H9 (cell line): Measurements from ENCODE around the gene HAUS6. TPM values are rescaled to one million over a fixed set of nuclear protein-coding genes. Genes with fewer than 3 reads are reported as not detected.

Experiments
- DNase-seq: peaks from one replicate; pipeline ENCODE4 v3.0.0-alpha.2; 2017
- H2AFZ ChIP-seq: one replicate; pipeline ENCODE4 v1.6.1; 2013; ENCODE audit warnings: mild to moderate bottlenecking, low read length, control low read depth, moderate library complexity
- H2AK5ac ChIP-seq: 2 replicates; pipeline ENCODE4 v1.6.1; 2013; ENCODE audit warnings: low read length, control low read depth, mixed read lengths; ENCODE audit not compliant: insufficient read length
- H2BK120ac ChIP-seq: one replicate; pipeline ENCODE4 v1.6.1; 2013; ENCODE audit warnings: low read depth, mild to moderate bottlenecking, low read length, control low read depth, inconsistent platforms; ENCODE audit not compliant: poor library complexity, severe bottlenecking
- H2BK12ac ChIP-seq: 2 replicates; pipeline ENCODE4 v1.6.1; 2013; ENCODE audit warnings: low read length, control low read depth, mixed read lengths, low read depth; ENCODE audit not compliant: insufficient read length
- H2BK15ac ChIP-seq: 2 replicates; pipeline ENCODE4 v1.6.1; 2013; ENCODE audit warnings: low read depth, low read length, control low read depth
- H2BK20ac ChIP-seq: one replicate; pipeline ENCODE4 v1.6.1; 2013; ENCODE audit warnings: low read depth, mild to moderate bottlenecking, low read length, control low read depth, inconsistent platforms; ENCODE audit not compliant: poor library complexity, severe bottlenecking
- H2BK5ac ChIP-seq: 2 replicates; pipeline ENCODE4 v1.6.1; 2013; ENCODE audit warnings: low read length, control low read depth, mixed read lengths; ENCODE audit not compliant: insufficient read length
- H3K14ac ChIP-seq: 2 replicates; pipeline ENCODE4 v1.6.1; 2013; ENCODE audit warnings: low read length, control low read depth; ENCODE audit not compliant: insufficient read depth
- H3K18ac ChIP-seq: 2 replicates; pipeline ENCODE4 v1.6.1; 2013; ENCODE audit warnings: low read depth, mild to moderate bottlenecking, mixed read lengths, low read length, control low read depth; ENCODE audit not compliant: insufficient read length
- H3K23ac ChIP-seq: 2 replicates; pipeline ENCODE4 v1.6.1; 2013; ENCODE audit warnings: low read length, control low read depth, mixed read lengths, low read depth; ENCODE audit not compliant: insufficient read length
- H3K23me2 ChIP-seq: 2 replicates; pipeline ENCODE4 v1.6.1; 2013; ENCODE audit warnings: low read depth, mild to moderate bottlenecking, mixed read lengths, low read length, control low read depth; ENCODE audit not compliant: insufficient read length, poor library complexity, severe bottlenecking
- H3K27ac ChIP-seq: 2 replicates; pipeline ENCODE4 v1.5.1; 2013; ENCODE audit warnings: low read length, control low read depth, mixed read lengths, low read depth; ENCODE audit not compliant: insufficient read length
- H3K27me3 ChIP-seq: 2 replicates; pipeline ENCODE4 v1.6.1; 2013; ENCODE audit warnings: low read length, control low read depth, inconsistent platforms; ENCODE audit not compliant: insufficient read depth
- H3K4ac ChIP-seq: 2 replicates; pipeline ENCODE4 v1.6.1; 2013; ENCODE audit warnings: low read depth, mild to moderate bottlenecking, control low read depth, inconsistent platforms, low read length, moderate library complexity
- H3K4me1 ChIP-seq: 2 replicates; pipeline ENCODE4 v1.6.1; 2013; ENCODE audit warnings: low read length, control low read depth, inconsistent platforms; ENCODE audit not compliant: insufficient read depth
- H3K4me2 ChIP-seq: 2 replicates; pipeline ENCODE4 v1.6.1; 2013; ENCODE audit warnings: low read length, control low read depth, mixed read lengths; ENCODE audit not compliant: insufficient read length, insufficient read depth
- H3K56ac ChIP-seq: 2 replicates; pipeline ENCODE4 v1.6.1; 2013; ENCODE audit warnings: low read depth, mild to moderate bottlenecking, mixed read lengths, low read length, control low read depth; ENCODE audit not compliant: insufficient read length
- H3K79me1 ChIP-seq: 2 replicates; pipeline ENCODE4 v1.6.1; 2013; ENCODE audit warnings: low read depth, mild to moderate bottlenecking, moderate library complexity, low read length, control low read depth, inconsistent platforms; ENCODE audit not compliant: insufficient read depth, poor library complexity, severe bottlenecking
- H3K79me2 ChIP-seq: 2 replicates; pipeline ENCODE4 v1.6.1; 2013; ENCODE audit warnings: low read length, control low read depth, inconsistent platforms; ENCODE audit not compliant: insufficient read depth
- H3K9ac ChIP-seq: 2 replicates; pipeline ENCODE4 v1.6.1; 2013; ENCODE audit warnings: low read length, control low read depth, mixed read lengths; ENCODE audit not compliant: insufficient read length; ENCODE audit errors: extremely low read depth
- H3K9me3 ChIP-seq: one replicate; pipeline ENCODE4 v1.6.1; 2013; ENCODE audit warnings: low read depth, low read length, inconsistent platforms; ENCODE audit not compliant: control insufficient read depth
- H3T11ph ChIP-seq: one replicate; pipeline ENCODE4 v1.6.1; 2013; ENCODE audit warnings: mild to moderate bottlenecking, low read length, control low read depth, inconsistent platforms
- H4K20me1 ChIP-seq: one replicate; pipeline ENCODE4 v1.6.1; 2013; ENCODE audit not compliant: control insufficient read depth, insufficient read length, insufficient read depth
- H4K5ac ChIP-seq: 2 replicates; pipeline ENCODE4 v1.6.1; 2013; ENCODE audit warnings: low read depth, mild to moderate bottlenecking, mixed read lengths, low read length, control low read depth; ENCODE audit not compliant: insufficient read length
- H4K8ac ChIP-seq: replicated peaks from 2 replicates; pipeline ENCODE4 v1.6.1; 2013; ENCODE audit warnings: low read length, control low read depth, mixed read lengths, low read depth; ENCODE audit not compliant: insufficient read length
- H4K91ac ChIP-seq: 2 replicates; pipeline ENCODE4 v1.6.1; 2013; ENCODE audit warnings: low read depth, mild to moderate bottlenecking, moderate library complexity, mixed read lengths, low read length, control low read depth; ENCODE audit not compliant: insufficient read length
- H3K27ac Mint-ChIP-seq, 3 experiments: 2 replicates in 2 of 3; 3 replicates in 1 of 3; pipeline ENCODE4 v1.8.0; 2020 to 2021; ENCODE audit warnings: mixed read lengths in 3 of 3, mild to moderate bottlenecking in 1 of 3, moderate library complexity in 1 of 3
- H3K27me3 Mint-ChIP-seq: 2 replicates; pipeline ENCODE4 v1.8.0; 2021; ENCODE audit warnings: low read depth, mild to moderate bottlenecking, moderate library complexity, mixed read lengths
- H3K36me3 Mint-ChIP-seq, 3 experiments: 2 replicates in 2 of 3; 3 replicates in 1 of 3; pipeline ENCODE4 v1.8.0; 2020 to 2021; ENCODE audit warnings: low read depth in 3 of 3, mixed read lengths in 3 of 3; ENCODE audit not compliant: insufficient read depth in 1 of 3
- H3K4me1 Mint-ChIP-seq, 2 experiments: 2 replicates each; pipeline ENCODE4 v1.8.0; 2020; ENCODE audit warnings: mixed read lengths in 2 of 2
- H3K4me3 Mint-ChIP-seq, 2 experiments: 2 replicates in 1 of 2; 3 replicates in 1 of 2; pipeline ENCODE4 v1.8.0; 2020 to 2021; ENCODE audit warnings: mild to moderate bottlenecking in 2 of 2, mixed read lengths in 2 of 2, moderate library complexity in 1 of 2
- H3K9me3 Mint-ChIP-seq, 2 experiments: 2 replicates in 1 of 2; 3 replicates in 1 of 2; pipeline ENCODE4 v1.8.0; 2020; ENCODE audit warnings: mild to moderate bottlenecking in 2 of 2, mixed read lengths in 2 of 2, moderate library complexity in 1 of 2
- WGBS: extraction: QIAGEN DNeasy Blood & Tissue Kit; methylation state at CpG from one replicate; pipeline ENCODE4 v1.1.7; 2013; ENCODE audit warnings: missing lambda C conversion rate, low lambda C conversion rate, mixed read lengths; ENCODE audit not compliant: insufficient read length; ENCODE audit errors: extremely low coverage; 5-methylcytosine and 5-hydroxymethylcytosine counted together
- total RNA-seq: library from RNA; stranded (reverse); gene quantifications from 2 replicates; pipeline ENCODE4 v1.2.1, GENCODE V29; 2021
- TF ChIP-seq, protein P1 (sequence below): fragments of 200-600 bp; sonication (generic); conservative IDR thresholded peaks from 3 replicates; pipeline ENCODE4 v1.8.0; 2021; ENCODE audit warnings: antibody characterized with exemption, mild to moderate bottlenecking

HAUS6 gene
- total RNA-seq, 1 experiment from 2014 or later: 42.3 TPM

DNA sequence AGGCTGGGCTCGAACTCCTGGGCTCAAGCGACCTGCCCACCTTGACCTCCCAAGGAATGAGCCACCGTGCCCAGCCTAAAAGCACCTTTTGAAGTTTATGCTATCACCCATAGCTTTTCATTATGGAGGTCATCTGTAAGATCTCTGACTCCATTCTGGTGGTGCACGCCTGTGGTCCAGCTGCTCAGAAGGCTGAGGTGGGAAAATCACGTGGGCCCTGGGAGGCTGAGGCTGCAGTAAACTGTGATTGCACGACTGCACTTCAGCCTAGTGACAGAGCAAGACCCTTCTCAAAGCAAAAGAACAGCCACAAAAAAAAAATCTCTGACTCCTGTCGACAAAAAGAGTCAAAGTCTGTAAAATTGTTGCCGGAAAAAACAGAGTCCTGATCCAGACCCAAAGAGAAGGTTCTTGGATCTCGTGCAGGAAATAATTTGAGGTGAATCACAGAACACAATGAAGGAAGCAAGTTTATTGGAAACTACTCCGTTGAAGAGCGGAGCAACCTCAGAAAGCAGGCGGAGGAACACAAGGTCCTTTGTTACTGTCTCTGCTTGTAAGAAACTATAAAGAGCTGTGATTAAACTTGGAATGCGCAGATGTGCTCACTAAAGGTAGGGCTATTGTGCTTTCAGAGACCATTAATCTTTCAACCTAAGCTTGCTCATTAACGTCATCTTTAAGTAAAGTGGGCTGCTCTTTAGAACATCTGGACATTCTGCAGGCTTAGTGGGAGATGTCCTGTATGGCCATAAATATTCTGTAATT lies 2.0 kb upstream of the HAUS6 start:
- no peak overlapping the region for H4K5ac ChIP-seq
- H2BK120ac ChIP-seq: no peak overlapping the region
- peaks cover 6% of the 10 kb centered on the region for H3K79me1 ChIP-seq
- no peak overlapping the region for H3K4ac ChIP-seq
- H3T11ph ChIP-seq: no peak overlapping the region
- H3K4me3 Mint-ChIP-seq: no peak overlapping the region
- no peaks in the 10 kb centered on the region for H3K9me3 ChIP-seq
- no peaks in the 10 kb centered on the region for H3K27me3 Mint-ChIP-seq
- no peaks in the 10 kb centered on the region for H4K20me1 ChIP-seq
- no peaks in the 10 kb centered on the region for H3K23me2 ChIP-seq
- peaks cover 14% of the 10 kb centered on the region in 2 experiments for H3K4me1 Mint-ChIP-seq
- H3K18ac ChIP-seq: no peak overlapping the region
- H2AFZ ChIP-seq: no peak overlapping the region
- no peak for DNase-seq
- no peak overlapping the region for H3K4me2 ChIP-seq
- no peak overlapping the region for H4K91ac ChIP-seq
- no peak overlapping the region for H3K23ac ChIP-seq
- H2BK20ac ChIP-seq: no peak overlapping the region
- TF ChIP-seq, protein P1, sequence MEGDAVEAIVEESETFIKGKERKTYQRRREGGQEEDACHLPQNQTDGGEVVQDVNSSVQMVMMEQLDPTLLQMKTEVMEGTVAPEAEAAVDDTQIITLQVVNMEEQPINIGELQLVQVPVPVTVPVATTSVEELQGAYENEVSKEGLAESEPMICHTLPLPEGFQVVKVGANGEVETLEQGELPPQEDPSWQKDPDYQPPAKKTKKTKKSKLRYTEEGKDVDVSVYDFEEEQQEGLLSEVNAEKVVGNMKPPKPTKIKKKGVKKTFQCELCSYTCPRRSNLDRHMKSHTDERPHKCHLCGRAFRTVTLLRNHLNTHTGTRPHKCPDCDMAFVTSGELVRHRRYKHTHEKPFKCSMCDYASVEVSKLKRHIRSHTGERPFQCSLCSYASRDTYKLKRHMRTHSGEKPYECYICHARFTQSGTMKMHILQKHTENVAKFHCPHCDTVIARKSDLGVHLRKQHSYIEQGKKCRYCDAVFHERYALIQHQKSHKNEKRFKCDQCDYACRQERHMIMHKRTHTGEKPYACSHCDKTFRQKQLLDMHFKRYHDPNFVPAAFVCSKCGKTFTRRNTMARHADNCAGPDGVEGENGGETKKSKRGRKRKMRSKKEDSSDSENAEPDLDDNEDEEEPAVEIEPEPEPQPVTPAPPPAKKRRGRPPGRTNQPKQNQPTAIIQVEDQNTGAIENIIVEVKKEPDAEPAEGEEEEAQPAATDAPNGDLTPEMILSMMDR: no peak
- no peak overlapping the region for H2BK15ac ChIP-seq
- H3K9me3 Mint-ChIP-seq: no peaks in the 10 kb centered on the region
- no peak overlapping the region for H3K56ac ChIP-seq
- no peak overlapping the region for H3K27ac ChIP-seq
- no peak overlapping the region for H2BK12ac ChIP-seq
- H3K9ac ChIP-seq: no peak overlapping the region
- peaks cover 2% of the 10 kb centered on the region; the same call in 1 of the 2 replicates for H3K4me1 ChIP-seq
- H3K36me3 Mint-ChIP-seq: peaks cover 3 to 15% (median 15%) of the 10 kb centered on the region in 3 experiments; a peak in 6 of 7 replicates
- H3K27me3 ChIP-seq: no peaks in the 10 kb centered on the region
- no peak overlapping the region for H3K14ac ChIP-seq
- H2BK5ac ChIP-seq: no peak overlapping the region
- H3K27ac Mint-ChIP-seq: peak overlapping the region in 2 of 3 experiments; percentile 11 to 78; a peak in 3 of 7 replicates
- H4K8ac ChIP-seq: no peak overlapping the region
- peaks cover 19% of the 10 kb centered on the region; the same call in 1 of the 2 replicates for H3K79me2 ChIP-seq
- no CpG with 5 or more reads among the region's 14 CpGs for WGBS
- no peak overlapping the region for H2AK5ac ChIP-seq
